Lower leg skin (tissue), 3 donors: Measurements from ENCODE around the gene CILP.

Source experiments
- CTCF ChIP-seq, 3 donors: fragments of 450-650 bp; IDR thresholded peaks; one replicate each; pipeline ENCODE4 v1.5.1; 2016; ENCODE audit warnings: antibody characterized with exemption in 3 of 3, mild to moderate bottlenecking in 3 of 3, moderate library complexity in 2 of 3
- POLR2A ChIP-seq, 2 donors: fragments of 450-650 bp; IDR thresholded peaks; one replicate each; pipeline ENCODE4 v1.6.1; 2016 to 2017; ENCODE audit warnings: antibody characterized with exemption in 2 of 2, mild to moderate bottlenecking in 1 of 2, moderate library complexity in 1 of 2

DNA sequence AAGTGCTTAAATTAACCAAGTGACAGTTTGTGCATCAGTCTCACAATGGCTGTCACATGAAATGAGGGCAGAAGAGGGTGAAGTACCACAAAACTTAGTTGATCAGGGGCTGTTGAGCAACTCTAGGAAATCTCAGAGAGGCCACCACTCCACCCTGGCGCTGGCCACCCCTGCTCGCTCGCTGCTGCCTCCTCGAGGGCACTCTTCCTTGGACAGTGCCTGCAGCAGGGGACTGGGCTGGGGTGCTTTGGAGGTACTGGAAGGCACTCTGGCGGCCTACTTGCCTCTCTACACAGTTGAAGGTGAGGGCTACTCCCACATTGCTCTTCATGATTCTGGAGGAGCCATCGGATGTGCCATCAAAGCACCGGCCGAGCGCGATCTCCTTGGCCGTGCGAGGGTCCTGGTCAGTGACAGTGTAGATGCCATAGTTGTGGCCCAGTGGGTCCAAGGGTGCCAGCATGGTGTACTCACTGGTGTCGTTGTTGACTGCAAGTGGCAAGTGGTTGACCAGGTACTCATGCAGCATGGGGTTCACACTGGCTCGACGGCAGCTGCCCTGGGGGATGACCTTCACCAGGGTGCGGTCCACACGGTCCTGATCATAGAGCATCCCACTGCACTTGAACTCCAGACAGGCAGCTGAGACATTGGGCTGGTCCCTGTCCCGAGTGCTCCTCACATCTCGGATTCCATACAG is 14.5 kb downstream of the CILP start:
- TF ChIP-seq CTCF (IDR thresholded peaks at IDR 0.05) = no peak
- TF ChIP-seq POLR2A (IDR thresholded peaks at IDR 0.05) = no peak
